CD1c-positive myeloid dendritic cell (primary cell): ENCODE data around the gene PRRT1B.
A peak's percentile ranks its signal among the peaks of the same experiment; 100 is the strongest.

Experiments used
- DNase-seq: peaks from one replicate; pipeline ENCODE4 v3.0.0-alpha.2; 2016; ENCODE audit errors: extremely low spot score

The PRRT1B gene

DNA sequence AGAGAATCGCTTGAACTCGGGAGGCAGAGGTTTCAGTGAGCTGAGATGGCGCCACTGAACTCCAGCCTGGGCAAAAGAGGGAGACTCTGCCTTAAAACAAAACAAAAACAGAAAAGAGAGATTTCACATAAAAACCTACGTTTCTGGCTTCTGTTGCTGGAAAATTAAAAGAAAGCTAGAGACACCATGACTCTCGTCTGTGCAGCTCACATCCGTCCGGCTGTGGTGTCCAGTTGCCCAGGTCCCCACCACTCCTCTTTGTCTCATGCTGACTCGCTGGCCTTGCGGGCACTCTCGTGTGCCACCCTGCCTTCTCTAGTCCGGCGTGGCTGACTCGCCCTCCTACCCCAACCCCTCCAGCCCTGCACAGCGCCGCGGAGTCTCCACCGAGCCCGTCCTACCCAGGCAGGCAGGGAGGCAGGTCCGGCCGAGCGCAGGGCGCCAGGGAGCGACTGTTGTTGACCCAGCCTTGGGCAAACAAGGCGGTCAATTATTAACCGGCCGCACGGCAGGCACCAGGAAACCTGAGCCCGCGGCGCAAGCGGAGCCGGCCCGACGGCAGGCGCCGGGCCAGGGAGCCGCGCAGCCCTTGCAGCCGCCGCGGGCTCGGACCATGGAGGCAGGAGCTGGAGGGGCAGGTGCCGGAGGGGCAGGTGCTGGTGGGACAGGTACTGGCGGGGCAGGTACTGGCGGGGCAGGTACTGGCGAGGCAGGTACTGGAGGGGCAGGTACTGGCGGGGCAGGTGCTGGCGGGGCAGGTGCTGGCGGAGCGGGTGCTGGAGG, at the start of gene PRRT1B:
TSS of gene PRRT1B (plus strand) at position 521 of the 783 bp plus-strand sequence. CDS start at position 614, 93 bp downstream.
- DNase-seq: no peak

- DNase-seq: no peak
Measured at GRCh38 chr9:131495785-131496184, 49.5 kb upstream of the PRRT1B start.

GRCh38 chr9:131496844-131497405, 48.4 kb upstream of the PRRT1B start:
- DNase-seq: no peak

GRCh38 chr9:131499254-131499767, 46.0 kb upstream of the PRRT1B start:
- DNase-seq: no peak

DNA sequence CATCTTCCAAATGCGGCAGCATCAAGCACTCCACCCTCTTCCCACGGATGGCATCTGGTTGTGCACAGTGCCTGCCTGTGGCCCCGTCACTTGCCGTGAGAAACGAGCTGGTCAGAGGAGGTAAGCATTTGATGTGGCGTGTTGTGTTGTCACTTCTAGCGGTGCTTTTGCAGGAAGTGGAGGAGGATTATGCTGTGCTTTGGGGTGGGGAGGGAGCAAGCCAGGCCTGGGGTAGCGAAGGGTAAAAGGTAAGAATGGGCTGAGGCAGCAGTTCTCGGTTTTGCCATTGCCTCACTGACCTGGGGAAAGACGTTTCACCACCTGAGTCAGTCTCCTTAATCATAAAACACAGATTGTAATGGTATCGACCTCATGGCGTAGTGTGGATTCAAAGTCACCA, 44.9 kb upstream of the PRRT1B start:
- no peak for DNase-seq

- DNase-seq: no peak
Measured at GRCh38 chr9:131500939-131501541, 44.3 kb upstream of the PRRT1B start.

GRCh38 chr9:131502781-131503625, 42.3 kb upstream of the PRRT1B start, which contains the start of gene POMT1:
Gene POMT1 (plus strand): TSS chr9:131502918. CDS start chr9:131504219, 1,301 bp downstream.
- peak; percentile 92 for DNase-seq

DNA sequence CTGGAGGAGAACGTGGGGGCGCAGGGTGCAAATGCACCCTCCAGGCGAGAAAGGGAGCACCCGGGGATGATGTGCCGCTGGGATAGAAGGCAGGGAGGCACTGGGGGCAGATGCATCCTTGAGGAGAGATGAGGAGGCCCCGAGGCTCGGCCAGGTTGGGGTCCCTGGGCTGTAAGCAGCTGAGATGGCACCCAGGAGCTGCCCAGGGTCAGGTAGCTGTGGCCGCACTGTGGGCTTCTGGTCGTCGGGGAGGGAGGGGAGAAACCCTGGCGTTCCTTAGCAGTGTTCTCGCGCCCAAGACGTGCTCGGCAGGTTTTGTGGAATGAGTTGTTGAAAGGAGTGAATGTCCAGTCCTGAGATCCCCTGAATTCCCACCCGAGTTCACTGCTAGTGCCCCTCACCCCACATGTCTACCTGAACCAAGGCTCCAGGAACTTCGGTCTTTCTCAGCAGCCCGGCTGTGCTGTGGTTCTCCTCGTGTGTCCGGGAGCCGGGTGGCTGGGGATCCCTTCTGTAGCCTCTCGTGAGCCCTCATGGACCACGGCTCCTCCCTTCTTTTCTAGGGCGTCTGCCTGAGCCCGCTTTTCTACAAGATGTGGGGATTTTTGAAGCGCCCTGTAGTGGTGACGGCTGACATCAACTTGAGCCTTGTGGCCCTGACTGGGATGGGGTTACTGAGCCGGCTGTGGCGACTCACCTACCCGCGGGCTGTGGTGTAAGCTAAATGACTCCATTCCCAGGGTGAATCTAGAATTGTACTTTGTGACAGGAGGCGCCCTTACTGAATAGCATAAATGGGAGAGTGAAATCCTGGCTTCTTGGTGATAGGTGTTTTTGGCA, 41.5 kb upstream of the PRRT1B start:
- no peak for DNase-seq

GRCh38 chr9:131505012-131505411, 40.3 kb upstream of the PRRT1B start:
- DNase-seq: no peak

GRCh38 chr9:131511416-131511815, 33.9 kb upstream of the PRRT1B start:
- no peak for DNase-seq

DNA sequence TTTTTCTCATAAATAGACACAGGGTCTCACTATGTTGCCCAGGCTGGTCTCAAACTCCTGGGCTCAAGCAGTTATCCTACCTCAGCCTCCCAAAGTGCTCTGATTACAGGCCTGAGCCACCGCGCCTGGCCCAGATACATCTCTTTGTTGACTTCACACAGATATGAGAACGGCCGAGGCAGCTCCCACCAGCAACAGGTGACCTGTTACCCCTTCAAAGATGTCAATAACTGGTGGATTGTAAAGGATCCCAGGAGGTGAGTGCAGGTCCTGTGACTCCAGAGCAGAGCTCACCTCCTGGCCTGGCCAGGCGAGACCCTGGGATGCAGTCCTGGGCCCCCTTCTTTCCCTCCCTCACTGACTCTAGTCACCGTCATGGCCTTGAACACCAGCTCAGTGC, 33.4 kb upstream of the PRRT1B start:
- DNase-seq: no peak

DNA sequence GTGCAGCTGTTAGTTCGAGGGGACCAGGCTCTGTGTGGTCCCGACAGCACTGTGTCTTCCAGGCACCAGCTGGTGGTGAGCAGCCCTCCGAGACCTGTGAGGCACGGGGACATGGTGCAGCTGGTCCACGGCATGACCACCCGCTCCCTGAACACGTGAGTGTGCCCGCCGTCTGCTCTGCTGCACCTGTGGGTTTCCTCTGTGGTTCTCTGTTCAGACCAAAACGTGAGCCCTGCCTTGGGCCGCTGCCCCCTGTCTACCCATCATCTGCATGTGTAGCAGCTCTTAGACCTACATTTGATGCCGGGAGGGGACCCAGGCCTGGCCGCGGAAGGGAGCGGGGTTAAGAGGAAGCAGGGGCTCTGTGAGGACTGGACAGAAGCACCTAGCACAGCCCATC, 32.1 kb upstream of the PRRT1B start:
- DNase-seq: no peak

- peak; percentile 32 for DNase-seq
Measured at GRCh38 chr9:131515559-131516031, 29.7 kb upstream of the PRRT1B start.

GRCh38 chr9:131516100-131516499, 29.2 kb upstream of the PRRT1B start:
- DNase-seq: peak; percentile 69

- no peak for DNase-seq
Measured at GRCh38 chr9:131516930-131517329, 28.4 kb upstream of the PRRT1B start.

DNA sequence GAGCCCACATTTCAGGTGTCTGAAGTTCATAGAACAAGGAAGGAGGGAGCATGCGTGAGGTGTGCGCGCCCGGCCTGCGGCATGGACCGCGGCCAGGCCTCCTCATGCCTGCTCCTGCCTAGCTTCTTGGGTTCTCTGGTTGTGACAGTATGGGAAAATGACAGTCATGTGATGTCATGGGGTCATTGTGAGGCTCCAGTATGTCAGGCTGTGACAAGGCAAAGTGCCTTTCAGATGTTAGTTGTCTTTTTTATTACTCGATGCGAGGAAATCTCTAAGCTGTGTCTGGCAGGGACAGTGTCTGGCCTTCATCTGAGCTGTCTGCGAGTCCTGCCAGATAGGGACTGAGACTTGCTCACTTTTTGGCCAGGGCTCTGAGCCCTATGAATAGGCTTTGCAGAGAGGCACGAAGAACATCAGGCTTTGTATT, 27.5 kb upstream of the PRRT1B start:
- DNase-seq: no peak

DNA sequence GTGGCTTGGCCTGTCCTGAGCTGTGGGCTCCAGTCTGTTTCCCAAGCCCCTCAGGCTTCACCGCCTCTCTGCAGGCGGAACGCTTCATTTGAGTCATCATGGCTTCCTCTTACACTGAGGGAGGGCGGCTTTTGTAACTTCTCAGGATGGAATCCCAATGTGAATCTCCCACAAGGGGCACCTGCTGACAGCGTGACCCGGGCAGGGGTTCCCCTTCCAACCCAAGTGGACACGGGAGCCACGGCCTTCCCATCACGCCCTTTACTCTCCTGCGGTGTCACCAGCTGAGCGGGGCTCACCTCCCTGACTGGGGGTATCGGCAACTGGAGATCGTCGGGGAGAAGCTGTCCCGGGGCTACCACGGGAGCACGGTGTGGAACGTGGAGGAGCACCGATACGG, 26.8 kb upstream of the PRRT1B start:
- DNase-seq: no peak

GRCh38 chr9:131520503-131520902, 24.8 kb upstream of the PRRT1B start:
- DNase-seq: no peak

DNA sequence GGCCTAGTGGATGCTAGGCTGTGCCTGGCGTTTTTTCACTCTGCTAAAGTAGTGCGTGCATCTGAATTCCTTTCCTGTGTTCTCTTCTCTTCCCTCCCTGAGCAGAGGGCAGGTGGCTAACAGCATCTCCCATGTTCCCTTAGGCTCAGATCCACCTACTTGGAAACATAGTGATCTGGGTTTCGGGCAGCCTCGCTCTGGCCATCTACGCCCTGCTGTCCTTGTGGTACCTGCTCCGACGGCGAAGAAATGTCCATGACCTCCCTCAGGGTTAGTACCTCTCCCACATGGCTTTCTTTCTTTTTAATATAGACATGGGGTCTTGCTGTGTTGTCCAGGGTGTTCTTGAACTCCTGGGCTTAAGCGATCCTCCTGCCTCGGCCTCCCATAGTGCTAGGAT, 24.1 kb upstream of the PRRT1B start:
- DNase-seq: no peak

GRCh38 chr9:131521822-131522221, 23.5 kb upstream of the PRRT1B start:
- no peak for DNase-seq
